ENCODE results near the gene SLC29A3. TPM values are rescaled to one million over a fixed set of nuclear protein-coding genes. Genes with fewer than 3 reads are reported as not detected.

SLC29A3 gene
- total RNA-seq, 4 donors from 2014 or later, result 0.87 to 3.1 (median 2.3) TPM

DNA sequence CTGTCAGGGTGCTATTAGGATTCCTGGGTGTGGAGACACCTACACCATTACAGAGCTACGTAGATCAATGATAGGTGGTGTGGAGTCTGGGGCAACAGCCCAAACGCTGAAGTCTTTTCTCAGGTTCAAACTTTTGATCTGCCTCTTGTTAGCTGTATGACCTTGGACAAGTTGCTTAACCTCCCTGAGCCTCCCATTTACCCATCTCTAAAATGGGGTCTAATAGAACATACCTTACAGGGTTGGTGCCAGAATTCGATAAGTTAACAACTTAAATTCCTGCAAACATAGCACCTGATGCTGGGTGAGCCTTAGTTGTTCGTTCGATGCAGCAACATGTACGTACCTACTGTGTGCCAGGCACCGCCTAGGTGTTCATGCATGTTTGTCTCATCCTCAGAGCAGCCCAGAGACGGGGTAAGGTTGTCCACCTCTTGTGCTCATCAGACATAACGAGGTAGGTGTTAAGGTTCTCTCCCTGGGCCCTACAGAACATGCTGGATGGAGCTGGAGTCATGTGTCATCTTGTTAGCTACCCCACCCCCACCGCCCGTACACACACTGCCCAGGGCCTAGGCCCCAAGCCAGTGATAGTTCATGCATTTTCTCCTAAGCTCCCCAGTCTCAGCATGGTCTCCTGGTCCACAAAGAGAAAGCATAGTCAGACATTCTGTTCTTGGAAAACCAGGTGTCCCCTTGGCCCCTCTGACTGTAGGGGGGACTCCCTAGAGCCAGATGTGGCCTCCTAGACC, 41.0 kb upstream of the SLC29A3 start:
- H3K9me3 ChIP-seq, result no peaks in the 10 kb centered on the region
- WGBS, 2 donors, result 77 to 83% methylated on average over 7 to 8 of the region's 11 CpGs
- TF ChIP-seq POLR2A (IDR thresholded peaks at IDR 0.05), result no peak
- TF ChIP-seq CTCF (IDR thresholded peaks at IDR 0.05), result no peak
- intact Hi-C loops (cut with DNase I), result no loop called here
- no peaks in the 10 kb centered on the region for H3K4me1 ChIP-seq
- no peaks in the 10 kb centered on the region for H3K27me3 ChIP-seq
- no peak for DNase-seq
- no peak overlapping the region for H3K4me3 ChIP-seq
- peaks cover 0 to 37% (median 7%) of the 10 kb centered on the region in 3 donors for H3K36me3 ChIP-seq
- no peak overlapping the region for H3K27ac ChIP-seq

DNA sequence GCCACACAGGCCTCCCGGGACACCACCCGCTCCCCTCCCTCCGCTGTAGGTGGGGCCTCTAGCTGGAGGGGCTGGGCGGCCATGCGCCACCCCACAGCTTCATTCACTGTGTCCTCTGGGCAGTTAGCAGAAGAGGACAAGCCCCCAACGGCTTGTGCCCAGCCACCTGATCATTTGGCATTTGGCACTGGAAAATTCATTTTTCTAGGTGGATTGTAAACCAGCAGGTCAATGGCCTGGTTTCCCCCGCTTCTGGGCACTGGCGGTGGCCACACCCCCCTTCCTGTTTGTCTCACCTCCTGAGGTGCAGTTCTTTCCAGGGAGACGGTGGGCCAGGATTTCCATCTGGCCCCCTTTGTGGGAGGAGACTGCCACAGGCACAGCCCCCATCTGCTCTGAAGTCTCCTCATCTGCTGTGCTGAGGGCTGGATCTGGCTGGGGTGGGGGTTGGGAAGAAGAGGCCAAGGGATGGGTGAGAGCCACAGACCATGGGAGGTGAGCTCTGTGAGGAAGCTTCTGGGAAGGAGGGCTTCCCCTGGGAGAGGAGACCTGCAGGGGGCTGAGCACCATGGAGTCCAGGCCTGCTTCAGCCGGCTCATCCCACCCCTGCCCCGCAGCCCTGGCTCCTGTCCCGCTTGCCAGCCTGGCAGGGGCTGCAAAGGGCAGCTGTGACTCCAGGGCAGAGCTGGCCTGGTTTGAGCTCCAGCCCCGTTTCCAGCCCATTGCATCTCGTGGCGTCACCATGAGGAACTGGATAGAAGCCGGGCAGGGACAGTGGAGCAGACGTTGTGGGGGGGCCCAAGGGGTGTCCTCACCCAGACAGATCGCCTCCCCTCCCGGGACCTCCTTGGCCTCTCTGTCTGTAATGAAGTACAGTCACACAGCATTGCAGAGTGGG, 40.1 kb upstream of the SLC29A3 start:
- TF ChIP-seq CTCF (IDR thresholded peaks at IDR 0.05), result no peak
- DNase-seq, result no peak
- Histone ChIP-seq H3K36me3 (peaks cover 0 to 45% (median 7%) of the 10 kb centered on the region in 3 donors), H3K27me3 (no peaks in the 10 kb centered on the region), H3K4me1 (no peaks in the 10 kb centered on the region), H3K27ac (no peak overlapping the region), H3K9me3 (no peaks in the 10 kb centered on the region), H3K4me3 (no peak overlapping the region)
- intact Hi-C loops (cut with DNase I), result no loop called here
- 64 to 76% methylated on average over 3 to 6 of the region's 19 CpGs for WGBS, 2 donors

DNA sequence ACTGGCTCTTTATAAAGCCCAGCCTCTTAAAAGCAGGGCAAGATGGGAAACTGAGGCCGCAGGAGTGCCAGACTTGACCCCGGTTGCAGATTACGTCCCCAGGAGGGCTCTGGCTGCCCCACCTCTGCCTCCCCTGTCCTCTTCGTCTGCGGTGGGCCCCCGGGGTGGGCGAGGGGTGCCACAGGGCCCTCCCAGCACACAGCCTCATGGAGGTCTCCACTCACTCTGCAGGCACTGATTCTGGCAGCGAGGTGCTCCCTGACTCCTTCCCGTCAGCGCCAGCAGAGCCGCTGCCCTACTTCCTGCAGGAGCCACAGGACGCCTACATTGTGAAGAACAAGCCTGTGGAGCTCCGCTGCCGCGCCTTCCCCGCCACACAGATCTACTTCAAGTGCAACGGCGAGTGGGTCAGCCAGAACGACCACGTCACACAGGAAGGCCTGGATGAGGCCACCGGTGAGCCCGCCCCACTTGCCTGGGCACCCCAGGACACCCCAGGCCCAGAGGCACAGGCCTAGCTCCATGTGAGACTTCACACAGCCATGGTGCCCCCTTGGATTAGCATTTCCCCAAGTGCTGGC, 39.4 kb upstream of the SLC29A3 start:
- H3K27ac ChIP-seq, result no peak overlapping the region
- no peak for DNase-seq
- no peak overlapping the region for H3K4me3 ChIP-seq
- intact Hi-C loops (cut with DNase I), result no loop called here
- no peaks in the 10 kb centered on the region for H3K4me1 ChIP-seq
- 70 to 98% methylated on average over 4 to 11 of the region's 22 CpGs for WGBS, 2 donors
- H3K9me3 ChIP-seq, result no peaks in the 10 kb centered on the region
- H3K27me3 ChIP-seq, result no peaks in the 10 kb centered on the region
- peaks cover 0 to 53% (median 7%) of the 10 kb centered on the region in 3 donors for H3K36me3 ChIP-seq
- TF ChIP-seq CTCF (IDR thresholded peaks at IDR 0.05), result no peak
- TF ChIP-seq POLR2A (IDR thresholded peaks at IDR 0.05), result no peak

GRCh38 chr10:71280216-71280615, 38.8 kb upstream of the SLC29A3 start:
- Histone ChIP-seq H3K4me3 (no peak overlapping the region), H3K4me1 (no peaks in the 10 kb centered on the region), H3K27me3 (no peaks in the 10 kb centered on the region), H3K36me3 (peaks cover 0 to 58% (median 7%) of the 10 kb centered on the region in 3 donors), H3K9me3 (no peaks in the 10 kb centered on the region), H3K27ac (no peak overlapping the region)
- WGBS, 2 donors, result 72% methylated on average over 5 of the region's 5 CpGs
- no peak for TF ChIP-seq POLR2A (IDR thresholded peaks at IDR 0.05)
- TF ChIP-seq CTCF (IDR thresholded peaks at IDR 0.05), result no peak
- no peak for DNase-seq
- intact Hi-C loops (cut with DNase I), result no loop called here

GRCh38 chr10:71280825-71281224, 38.2 kb upstream of the SLC29A3 start:
- H3K27me3 ChIP-seq, result no peaks in the 10 kb centered on the region
- no peak overlapping the region for H3K27ac ChIP-seq
- intact Hi-C loops (cut with DNase I), result no loop called here
- WGBS, 2 donors, result 46 to 49% methylated on average over 3 of the region's 3 CpGs
- no peak for DNase-seq
- no peak overlapping the region for H3K4me3 ChIP-seq
- no peaks in the 10 kb centered on the region for H3K9me3 ChIP-seq
- TF ChIP-seq CTCF (IDR thresholded peaks at IDR 0.05) (no peak), POLR2A (IDR thresholded peaks at IDR 0.05) (no peak)
- H3K36me3 ChIP-seq, result peaks cover 0 to 64% (median 7%) of the 10 kb centered on the region in 3 donors
- H3K4me1 ChIP-seq, result no peaks in the 10 kb centered on the region
